HG02588 (cell line): ENCODE data around the gene CDYL.
"Not testable (repeated sequence)": the region's sequence is repeated elsewhere in the genome, so short reads cannot be mapped to it uniquely, and the experiment has no call there.

Source experiments
- ATAC-seq: cut with Tn5 transposase; IDR thresholded peaks from one replicate; pipeline ENCODE4 v1.9.1; 2021; ENCODE audit warnings: mild to moderate bottlenecking, moderate library complexity; ENCODE audit not compliant: unreplicated experiment

Gene CDYL

GRCh38 chr6:4983322-4983721 is 207.1 kb downstream of the CDYL start:
- ATAC-seq: no peak

- no peak for ATAC-seq
Observed at GRCh38 chr6:4986999-4987398, 210.8 kb downstream of the CDYL start.

GRCh38 chr6:4987432-4987831 is 211.2 kb downstream of the CDYL start:
- ATAC-seq: no peak

GRCh38 chr6:4994741-4995140 is 218.5 kb downstream of the CDYL start:
- no peak for ATAC-seq

- no peak for ATAC-seq
Observed at GRCh38 chr6:4997862-4998261, 221.7 kb downstream of the CDYL start.

- ATAC-seq: no peak
Observed at GRCh38 chr6:4999586-4999985, 223.4 kb downstream of the CDYL start.

GRCh38 chr6:5003604-5004372 is 227.6 kb downstream of the CDYL start, which contains the start of gene RPP40:
RPP40 (minus strand) TSS chr6:5004037; CDS start chr6:5004002, 35 bp downstream.
- peak; percentile 93 for ATAC-seq

- ATAC-seq: no peak
Observed at GRCh38 chr6:5004373-5005037, 228.3 kb downstream of the CDYL start.

GRCh38 chr6:5005038-5005433 is 228.8 kb downstream of the CDYL start:
- not testable (repeated sequence) for ATAC-seq
